NCI-H128 (cell line): ENCODE results near the gene SLC24A3.
"Not testable (repeated sequence)": the region's sequence is repeated elsewhere in the genome, so short reads cannot be mapped to it uniquely, and the experiment has no call there.

Experiments used
- DNase-seq: peaks from one replicate; lab custom pipeline; 2025; ENCODE audit not compliant: unreplicated experiment; lab: John Stamatoyannopoulos, UW

SLC24A3 gene

DNA sequence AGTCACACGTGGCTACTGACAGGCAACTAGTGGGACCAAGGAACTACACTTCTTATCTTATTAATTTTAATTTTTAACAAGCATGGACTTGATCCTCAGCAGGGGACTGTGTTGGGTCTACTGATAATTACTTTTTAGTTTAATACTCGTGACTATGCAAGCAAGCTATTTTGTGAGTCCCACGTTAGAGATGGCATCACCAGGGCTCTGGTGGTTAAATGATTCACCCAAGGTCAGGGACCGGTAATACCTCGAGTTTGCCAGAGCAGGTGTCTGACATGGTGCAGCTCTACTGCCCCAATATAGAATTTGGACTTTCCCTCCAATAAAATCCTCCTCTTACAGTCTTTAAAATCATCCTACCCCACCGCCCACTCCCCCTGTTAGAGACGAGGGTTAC is 447.0 kb downstream of the SLC24A3 start:
- DNase-seq = no peak

DNA sequence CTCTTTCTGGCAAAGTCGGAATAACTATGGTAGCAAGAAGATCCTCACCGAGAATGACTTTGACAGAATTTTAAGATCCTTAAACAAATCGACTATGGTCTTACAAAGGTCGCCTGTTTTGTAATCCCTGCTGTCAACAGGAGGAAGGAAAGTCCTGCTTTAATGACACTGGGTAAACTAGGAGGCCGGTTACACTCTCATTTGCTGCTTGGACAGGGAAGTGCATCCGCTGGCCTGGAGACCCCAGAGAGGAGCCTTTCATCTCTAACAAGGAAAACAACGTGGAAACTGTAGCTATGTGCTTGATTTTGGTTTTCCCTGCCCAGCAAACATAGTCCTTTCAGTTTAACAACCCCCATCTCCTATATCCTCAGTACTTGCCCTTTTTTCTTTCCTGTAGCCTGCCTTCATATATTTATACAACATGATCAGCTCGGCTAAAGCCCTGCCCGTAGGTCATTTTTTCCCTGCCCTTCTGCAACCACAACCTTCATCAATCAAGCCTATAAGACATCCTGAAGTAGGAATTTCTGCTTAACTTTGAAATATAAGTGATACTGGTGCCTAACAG is 448.5 kb downstream of the SLC24A3 start:
- no peak for DNase-seq

DNA sequence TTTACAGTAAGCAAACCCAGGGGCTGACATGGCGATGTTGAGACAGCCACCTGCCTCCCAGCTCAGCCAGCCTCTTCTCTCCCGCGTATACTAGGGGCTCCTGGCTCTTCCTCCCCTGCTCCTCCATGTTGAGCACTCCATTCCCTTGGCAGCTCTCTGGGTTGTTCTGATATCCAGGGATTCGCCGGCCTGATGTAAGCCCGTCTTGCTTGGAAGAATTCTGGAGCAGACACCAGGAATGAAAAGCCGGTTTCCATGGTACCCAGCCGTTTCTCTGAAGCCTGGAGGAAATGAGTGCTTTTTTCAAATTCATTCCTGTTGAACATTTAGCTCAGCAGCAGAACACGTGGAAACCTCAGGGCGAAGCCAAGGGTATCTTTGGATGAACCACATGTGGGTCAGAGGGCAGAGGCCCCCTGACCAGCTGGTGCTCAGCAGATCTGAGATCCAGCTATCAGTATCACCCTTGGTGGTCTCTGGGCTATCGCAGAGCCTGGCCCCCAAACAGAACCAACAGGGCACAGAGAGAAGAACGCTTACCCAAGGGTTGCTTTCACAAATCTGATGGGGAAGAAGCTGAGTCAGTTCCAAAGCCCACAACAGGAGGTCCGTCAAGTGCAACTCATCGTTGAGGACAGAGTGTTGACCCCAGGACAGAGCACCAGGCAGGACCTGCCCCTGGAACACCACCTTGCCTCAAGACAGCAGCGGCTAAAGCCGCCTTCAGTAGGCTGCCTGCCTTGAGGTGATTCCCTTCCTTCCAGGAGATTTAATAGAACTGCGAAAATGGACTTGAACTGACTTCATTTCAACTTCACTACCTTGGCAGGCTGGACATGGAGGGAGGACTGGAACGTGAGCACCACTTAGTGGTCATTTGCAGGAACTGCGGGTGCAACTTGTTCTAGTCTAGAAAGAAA is 449.5 kb downstream of the SLC24A3 start:
- peak; percentile 48 for DNase-seq

DNA sequence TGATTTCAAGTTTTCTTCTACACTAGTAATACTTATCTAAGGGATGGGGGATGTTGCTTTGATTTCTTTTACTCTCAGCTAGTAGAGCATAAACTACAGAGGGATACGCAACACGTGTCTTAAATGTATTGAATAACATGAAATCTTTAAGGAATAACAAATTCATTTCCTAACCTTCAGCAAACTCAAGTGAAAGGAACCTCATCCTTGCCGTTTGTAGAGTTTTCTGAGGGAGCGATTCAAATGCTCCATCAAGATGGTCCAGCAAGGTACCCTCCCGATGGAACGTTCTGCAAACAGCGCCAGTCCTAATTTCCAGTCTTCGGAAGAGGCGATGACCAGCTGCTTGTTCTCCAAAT is 450.2 kb downstream of the SLC24A3 start:
- no peak for DNase-seq

DNA sequence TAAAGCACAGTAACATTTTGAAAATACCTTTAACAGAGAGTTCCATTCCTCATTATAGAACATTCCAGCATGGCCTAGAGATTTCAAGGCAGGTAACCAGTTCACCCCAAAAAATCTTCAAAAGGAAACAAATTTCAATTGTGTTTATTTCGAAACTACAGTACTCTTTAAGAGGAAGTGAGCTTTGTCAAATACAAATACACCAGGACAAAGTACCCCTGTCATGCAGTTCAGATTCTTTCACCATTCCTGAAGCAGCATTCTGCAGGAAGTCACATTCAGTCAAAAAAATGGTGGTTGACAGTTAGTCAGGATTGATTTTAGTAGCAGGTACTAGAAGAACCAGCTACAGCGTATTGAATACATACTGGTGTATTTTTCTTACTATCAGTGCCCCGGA is 456.0 kb downstream of the SLC24A3 start:
- DNase-seq = no peak

DNA sequence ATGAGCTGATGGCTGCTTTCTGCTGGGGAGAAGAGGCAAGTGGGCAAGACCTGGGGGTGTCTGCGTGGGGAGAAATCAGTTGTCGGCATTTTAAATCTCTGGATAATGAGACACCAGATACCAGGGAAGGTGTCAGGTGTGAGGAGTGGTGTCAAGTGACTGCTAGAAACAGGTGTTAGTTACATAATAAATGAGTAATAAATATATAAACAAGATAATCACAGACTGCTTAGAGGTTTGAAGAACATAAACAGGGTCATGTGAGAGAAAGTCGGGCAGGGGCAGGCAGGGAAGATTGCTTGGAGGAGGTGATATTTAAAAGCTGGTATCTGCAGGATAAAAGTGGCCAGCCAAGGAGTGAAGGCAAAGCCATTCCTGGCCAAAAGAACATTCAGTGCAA is 458.4 kb downstream of the SLC24A3 start:
- no peak for DNase-seq

DNA sequence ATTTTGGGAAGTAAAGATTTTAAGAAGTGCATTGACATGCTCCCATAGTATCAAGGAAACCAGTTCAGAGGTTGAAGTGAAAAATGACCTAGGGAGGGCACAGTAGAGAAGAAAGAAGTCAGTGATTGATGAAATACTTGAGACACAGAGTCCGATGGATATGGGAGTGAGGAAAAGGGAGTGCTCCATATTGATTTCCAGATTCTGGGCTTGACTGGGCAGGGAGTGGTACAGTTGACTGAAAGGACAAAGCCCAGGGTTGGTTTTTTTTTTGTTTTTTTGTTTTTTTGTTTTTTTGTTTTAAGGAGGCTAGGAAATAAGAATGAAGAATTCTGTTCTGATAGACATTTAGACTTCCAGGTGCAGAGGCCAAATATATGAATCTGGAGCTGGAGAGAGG is 458.9 kb downstream of the SLC24A3 start:
- DNase-seq = no peak

DNA sequence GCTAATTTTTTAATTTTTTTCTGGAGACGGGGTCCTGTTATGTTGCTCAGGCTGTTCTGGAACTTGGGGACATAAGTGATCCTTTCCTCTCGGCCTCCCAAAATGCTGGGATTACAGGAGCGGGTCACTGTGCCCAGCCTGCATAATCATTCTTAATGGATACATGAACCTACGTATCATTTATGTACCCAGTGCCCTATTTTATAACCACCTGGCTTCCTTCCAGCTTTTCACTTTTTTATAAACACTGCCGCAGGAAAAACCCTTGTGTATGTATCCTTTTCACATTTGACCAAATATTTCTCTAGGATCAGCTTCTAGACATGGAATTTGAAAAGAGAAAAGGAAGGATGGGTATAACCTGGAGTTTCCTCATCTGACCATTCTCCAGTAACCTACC is 460.1 kb downstream of the SLC24A3 start:
- DNase-seq = no peak

DNA sequence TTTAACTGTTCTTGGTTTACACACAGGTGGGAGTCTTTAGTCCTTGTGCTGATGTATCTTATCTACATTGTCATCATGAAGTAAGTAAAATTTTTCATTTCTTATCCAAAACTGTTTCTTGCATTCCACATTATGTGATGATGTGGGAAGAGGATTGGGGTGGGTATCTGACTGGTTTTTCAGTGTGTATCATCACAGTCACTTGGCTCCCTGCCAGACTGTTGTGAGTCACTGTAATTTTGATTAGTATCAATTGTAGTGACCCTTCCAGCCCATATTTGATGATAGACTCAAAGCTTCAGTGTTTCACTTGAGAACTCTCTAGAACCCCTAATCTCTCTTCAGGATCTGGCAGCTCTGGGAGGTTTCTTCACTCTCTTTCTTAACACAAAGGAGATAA is 461.1 kb downstream of the SLC24A3 start:
- DNase-seq = no peak

DNA sequence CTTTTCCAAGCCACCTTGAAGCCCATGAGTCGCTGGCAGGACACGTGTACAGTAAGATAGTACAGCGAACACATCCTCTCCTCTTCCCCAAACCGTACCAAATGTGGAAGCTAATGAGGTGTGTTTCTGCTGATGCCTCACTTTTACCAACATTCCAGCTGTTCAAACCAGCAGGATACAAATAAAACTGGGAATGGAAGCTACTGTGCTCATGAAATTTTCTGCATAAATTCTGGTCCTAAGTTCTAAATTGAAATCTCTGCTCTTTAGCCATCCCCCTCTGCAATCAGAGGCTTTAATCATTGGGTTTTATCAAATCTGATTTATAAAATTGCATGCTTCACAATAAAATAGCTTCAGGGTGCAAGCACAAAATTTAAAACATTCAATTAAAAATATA is 463.8 kb downstream of the SLC24A3 start:
- DNase-seq = no peak

DNA sequence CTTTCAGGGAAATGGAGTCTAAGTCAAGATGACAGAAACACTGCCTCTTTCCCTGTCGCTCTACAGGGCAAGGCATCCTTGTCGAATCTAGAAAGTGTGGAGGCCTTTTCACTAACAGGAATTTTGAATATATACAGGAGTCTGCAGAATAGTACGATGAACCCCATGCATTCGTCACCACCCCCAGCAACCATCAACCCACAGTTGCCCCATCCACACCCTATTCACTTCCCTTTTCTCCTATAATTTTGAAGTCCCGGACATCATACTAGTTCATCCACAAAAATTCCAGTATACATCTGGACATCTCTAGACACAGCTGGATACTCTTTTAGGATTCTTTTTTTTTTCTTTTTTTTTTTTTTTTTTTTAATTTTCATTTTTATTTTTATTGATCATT is 464.9 kb downstream of the SLC24A3 start:
- DNase-seq = no peak

DNA sequence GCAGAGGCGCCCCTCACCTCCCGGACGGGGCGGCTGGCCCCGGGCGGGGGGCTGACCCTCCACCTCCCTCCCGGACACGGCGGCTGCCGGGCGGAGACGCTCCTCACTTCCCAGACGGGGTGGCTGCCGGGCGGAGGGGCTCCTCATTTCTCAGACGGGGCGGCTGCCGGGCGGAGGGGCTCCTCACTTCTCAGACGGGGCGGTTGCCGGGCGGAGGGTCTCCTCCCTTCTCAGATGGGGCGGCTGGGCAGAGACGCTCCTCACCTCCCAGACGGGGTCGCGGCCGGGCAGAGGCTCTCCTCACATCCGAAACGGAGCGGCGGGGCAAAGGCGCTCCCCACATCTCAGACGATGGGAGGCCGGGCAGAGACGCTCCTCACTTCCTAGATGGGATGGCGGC is 466.1 kb downstream of the SLC24A3 start:
- DNase-seq = not testable (repeated sequence)

DNA sequence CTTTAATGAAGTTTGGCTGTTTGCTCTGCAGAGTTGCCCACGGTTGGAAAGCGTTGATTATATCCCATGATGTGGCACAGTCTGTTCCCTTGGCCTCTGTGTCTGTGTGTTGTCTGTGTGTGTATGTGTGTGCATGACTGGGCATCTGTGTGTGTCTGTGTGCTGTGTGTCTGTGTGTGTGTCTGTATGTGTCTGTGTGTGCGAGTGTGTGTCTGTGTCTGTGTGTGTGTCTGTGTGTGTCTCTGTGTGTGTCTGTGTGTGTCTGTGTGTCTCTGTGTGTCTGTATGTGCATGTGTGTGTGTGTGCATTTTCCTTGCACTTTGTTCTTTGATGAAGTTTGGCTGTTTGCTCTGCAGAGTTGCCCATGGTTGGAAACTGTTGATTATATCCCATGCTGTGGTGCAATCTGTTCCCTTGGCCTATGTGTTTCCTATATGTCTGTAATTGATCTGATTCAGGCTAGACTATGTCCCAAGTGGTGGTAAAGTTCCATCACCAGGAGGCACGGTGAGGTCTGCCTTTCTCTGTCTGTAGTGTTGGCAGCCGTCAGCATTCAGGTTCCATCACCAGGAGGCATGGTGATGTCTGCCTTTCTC is 467.6 kb downstream of the SLC24A3 start:
- DNase-seq = no peak

DNA sequence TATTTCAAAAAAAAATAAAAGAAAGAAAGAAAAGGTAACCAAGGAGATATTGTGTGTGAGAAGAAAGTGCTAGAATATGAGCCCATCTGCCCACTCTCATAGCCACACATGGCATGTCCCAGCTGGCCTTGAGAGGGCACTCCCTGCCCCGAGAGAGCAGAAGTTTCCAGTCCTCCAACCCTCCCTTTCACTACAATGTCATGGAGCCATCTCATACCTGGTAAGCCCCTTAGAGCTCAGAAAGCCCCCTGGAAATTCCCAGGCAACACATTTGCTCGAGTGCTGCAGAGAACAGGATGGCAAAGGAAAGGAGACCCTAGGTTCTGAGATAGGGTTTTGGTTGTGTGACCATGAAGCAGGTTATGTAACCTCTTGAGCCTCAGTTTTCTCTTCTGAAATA is 469.8 kb downstream of the SLC24A3 start:
- DNase-seq = no peak

DNA sequence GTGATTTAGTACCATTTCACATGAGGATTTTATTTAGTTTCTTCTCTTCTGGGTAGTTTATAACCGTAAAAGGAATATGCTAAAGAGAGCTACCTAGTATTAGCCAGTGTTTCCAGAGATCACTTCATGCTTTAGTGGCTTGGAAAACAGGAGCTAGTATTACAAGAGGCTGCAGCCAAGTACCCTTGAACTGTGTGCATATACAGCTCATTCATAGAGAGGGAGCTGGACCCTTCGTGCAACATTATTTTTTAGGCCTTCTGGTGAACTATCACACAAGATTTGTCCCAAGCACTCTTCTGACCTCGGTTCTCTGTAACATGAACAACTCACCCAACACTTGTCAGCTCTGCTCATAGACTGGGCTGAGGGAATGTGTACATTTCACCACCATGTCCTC is 470.7 kb downstream of the SLC24A3 start:
- no peak for DNase-seq

DNA sequence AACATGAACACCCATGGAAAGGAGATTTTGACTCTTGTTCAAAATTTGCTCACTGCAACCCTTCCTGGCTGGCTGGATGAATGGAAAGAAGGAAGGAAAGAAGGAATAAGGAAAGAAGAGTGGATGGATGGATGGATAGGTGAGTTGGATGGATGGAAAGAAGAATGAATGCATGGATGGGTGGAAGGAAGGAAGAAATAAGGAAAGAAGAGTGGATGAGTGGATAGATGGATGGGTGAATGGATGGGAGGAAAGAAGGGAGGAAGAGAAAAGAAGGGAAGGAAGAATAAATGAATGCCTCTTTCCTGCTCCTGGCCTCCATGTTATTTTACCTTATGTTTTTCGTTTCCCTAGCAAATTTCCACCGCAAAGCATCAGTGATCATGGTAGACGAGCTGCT is 471.4 kb downstream of the SLC24A3 start:
- no peak for DNase-seq

DNA sequence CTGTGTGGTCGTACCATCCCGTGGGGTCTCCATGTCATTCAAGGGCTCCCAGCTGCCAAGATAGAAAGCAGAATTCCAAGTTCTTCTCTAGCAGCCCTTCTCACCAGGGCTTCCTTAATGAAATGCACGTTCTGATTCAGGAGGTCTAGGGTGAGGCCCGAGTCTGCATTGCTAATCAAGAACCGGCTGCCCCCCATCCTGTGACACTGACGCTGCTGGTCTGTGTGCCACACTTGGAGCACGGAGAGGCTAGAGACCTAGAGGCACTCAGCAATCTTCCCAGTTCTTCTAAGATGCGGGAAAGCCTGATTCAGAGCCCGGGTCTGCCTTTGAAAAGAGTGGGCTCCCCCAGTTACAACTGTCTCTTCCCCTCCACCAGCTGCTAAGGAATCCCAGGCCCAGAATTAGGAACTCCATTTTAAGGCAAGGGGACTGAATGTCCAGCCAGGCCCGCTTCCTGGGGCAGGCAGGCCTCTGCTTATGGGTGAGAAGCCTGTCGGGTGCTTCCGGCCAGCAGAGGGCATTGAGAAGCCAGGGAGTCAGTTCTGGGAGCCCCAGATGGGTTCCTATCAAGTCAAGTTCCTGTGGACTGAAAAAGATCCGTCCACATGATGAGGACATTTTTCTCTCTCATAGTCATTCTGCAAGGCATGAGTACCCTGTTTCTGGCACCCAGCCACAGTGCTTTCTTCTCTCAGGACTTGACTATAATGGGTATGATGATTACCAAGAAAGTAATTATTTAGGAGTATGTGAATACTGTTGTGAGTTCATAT is 475.8 kb downstream of the SLC24A3 start:
- no peak for DNase-seq

DNA sequence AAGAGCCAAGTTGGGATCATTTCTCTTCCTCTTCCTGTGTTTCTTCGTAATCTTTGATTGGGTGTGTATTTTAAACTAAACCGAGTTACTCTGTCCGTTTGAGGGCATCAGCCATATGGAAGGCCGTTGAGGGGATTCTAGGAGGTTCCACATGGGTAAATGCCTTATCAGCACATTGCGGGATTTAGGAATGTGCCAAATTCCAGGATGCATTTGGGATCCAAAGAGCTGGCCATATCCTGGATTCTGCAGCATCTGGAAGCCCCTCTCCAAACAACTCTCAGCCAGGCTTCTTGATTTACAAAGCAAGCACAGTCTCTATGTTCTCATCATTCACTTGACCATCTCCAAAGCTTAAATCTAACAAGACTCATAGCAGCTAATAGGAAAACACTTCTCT is 478.0 kb downstream of the SLC24A3 start:
- no peak for DNase-seq

DNA sequence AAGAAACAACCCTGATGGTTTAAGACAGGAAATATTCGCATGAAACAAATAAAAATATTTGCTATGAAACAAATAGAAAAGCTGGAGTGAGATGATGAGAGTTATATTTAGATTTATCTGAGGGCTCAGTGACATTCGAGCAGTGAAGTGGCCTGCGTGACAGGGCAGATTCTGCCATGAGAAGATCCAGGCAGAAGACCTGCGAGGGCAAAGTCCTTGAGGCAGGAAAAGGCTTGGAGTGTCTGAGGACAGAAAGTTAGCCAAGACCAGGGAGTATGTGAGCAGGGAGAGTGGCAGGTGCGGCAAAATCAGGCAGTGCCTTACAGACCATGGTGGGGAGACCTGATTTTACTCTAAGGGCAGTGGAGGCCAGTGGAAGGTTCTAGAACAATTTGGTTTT is 478.7 kb downstream of the SLC24A3 start:
- no peak for DNase-seq

DNA sequence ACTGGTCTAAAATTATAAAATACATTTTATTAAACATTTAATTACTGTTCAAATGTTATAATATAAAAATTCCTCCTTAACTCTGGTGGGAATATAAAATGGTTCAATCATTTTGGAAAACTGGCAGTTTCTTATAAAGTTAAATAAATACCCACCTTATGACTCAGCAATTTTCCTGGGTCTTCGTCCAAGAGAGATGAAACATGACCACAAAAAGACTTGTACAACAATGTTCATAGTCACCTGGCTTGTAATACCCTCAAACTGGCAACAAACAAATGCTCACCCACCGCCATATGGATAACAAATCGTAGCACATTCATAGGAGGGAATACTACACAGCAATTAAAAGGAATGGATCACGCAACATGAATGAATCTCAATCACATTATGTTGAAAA is 479.7 kb downstream of the SLC24A3 start:
- no peak for DNase-seq

DNA sequence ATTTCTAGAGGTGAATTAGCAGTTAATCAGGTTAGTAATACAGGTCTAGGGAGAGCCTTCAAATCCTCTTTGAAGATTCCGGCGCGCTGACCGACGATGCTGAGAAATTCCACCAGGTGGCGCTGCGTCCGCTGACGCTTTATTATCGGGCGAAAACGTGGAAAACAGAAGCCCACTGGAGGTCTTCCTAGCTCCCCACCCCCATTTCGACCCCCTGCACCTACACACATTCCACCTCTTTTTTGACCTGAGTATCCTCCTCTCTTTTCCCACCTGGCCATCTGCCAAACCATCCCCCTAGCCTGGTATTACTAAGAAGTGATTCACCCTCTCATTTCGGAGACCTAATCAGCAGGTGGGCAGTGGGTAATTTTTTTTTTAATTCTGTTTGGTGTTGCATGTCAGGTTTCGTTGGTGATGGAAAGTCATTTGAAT is 480.3 kb downstream of the SLC24A3 start:
- no peak for DNase-seq

DNA sequence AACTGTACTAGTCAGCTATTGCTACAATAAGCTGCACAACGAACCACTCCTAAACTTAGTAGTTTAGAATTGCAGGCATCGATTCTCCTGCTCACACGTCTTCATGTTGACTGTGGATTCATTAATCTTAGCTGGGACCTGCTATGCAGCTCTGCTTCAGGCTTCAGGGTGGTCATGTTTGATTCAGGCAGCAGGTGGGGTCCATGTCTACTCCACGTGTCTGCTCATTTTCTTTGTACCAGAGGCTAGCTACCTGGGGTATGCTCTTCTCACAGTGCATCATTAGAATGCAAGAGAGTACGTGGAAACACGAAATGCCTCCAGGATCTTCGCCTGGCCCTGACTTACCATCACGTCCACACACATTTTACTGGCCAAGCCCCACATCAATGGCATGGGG is 481.1 kb downstream of the SLC24A3 start:
- DNase-seq = no peak
